GM10248 (cell line): Measurements from ENCODE around the gene TNIK.

Source experiments
- CTCF ChIA-PET: fragments of 300-600 bp; sonication (Branson Sonifier 250); formaldehyde crosslinking; extraction: SDS; loops from one replicate; lab custom pipeline; 2021; ENCODE audit warnings: antibody characterized with exemption; lab: Yijun Ruan, JAX
- POLR2A ChIA-PET: fragments of 350-650 bp; sonication (Branson Sonifier 250); formaldehyde crosslinking; extraction: SDS; loops from one replicate; lab custom pipeline; 2020; ENCODE audit warnings: antibody characterized with exemption; lab: Yijun Ruan, JAX
- DNase-seq: peaks from one replicate; pipeline ENCODE4 v3.0.0; 2012; ENCODE audit errors: extremely low spot score
- TF ChIP-seq, protein P1 (sequence below): IDR thresholded peaks from 2 replicates; pipeline ENCODE4 v1.5.1; 2012; ENCODE audit warnings: mild to moderate bottlenecking, low read depth; ENCODE audit errors: extremely low read depth, missing control alignments, control extremely low read depth

The TNIK gene

DNA sequence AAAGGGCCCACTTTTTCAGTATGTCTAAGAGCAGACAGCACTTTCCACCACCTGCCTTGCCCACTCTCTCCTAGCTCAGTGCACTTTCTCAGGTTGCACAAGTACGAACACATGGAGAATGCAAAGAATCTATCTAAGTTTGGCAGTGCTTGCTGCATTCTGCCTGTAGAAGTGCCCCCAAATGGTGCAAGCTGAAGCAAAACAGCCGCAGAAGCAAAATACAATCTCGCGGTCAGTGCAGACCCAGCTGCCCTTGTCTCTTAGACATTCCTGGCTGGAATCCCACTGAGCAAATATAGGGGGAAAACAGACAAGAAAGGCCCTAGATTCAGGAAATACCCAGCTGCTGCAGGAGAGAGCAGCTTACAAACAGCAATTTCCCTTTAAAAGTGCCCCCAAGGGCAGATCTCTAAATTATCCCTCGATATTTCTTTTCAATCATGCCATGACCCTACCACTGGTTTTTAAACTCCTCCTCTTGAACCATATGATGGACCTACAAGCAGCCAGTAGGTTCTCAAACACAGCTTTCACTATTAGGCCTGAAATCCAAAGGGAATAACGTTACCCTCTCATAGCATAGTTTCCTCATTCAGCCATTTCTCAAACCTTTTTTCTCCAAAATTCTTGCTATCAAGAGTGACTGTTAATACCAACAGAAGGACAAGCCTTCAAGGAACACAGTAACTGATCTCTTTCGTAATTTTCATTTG lies 67.0 kb downstream of the TNIK start:
- ChIA-PET POLR2A (no interaction called here), CTCF (interaction anchor here (0.9 to 1.3 kb wide), 3 partner anchors 8 to 22 kb away, joined by 3 to 7 read pairs (median 3); no protein-coding TSS in a partner anchor)
- DNase-seq: no peak
- TF ChIP-seq, protein P1, sequence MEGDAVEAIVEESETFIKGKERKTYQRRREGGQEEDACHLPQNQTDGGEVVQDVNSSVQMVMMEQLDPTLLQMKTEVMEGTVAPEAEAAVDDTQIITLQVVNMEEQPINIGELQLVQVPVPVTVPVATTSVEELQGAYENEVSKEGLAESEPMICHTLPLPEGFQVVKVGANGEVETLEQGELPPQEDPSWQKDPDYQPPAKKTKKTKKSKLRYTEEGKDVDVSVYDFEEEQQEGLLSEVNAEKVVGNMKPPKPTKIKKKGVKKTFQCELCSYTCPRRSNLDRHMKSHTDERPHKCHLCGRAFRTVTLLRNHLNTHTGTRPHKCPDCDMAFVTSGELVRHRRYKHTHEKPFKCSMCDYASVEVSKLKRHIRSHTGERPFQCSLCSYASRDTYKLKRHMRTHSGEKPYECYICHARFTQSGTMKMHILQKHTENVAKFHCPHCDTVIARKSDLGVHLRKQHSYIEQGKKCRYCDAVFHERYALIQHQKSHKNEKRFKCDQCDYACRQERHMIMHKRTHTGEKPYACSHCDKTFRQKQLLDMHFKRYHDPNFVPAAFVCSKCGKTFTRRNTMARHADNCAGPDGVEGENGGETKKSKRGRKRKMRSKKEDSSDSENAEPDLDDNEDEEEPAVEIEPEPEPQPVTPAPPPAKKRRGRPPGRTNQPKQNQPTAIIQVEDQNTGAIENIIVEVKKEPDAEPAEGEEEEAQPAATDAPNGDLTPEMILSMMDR: no peak

DNA sequence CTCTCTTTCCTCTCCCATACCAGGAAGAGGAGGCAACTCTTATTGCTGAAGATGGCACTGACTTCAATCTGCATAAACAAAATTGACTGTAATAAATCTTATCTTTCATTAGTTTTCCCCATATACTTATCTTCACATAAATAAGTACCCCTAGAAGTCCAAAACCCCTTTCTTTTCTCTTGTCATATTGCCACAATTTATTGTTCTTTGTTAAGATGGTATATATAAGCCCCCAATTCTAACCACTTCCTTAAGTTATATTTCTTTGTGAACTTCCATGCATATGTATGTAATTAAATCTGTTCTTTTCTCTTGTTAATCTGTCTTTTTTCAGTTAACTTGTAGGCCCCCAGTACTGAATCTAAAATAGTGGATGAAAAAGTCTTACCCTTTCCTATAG lies 68.8 kb downstream of the TNIK start:
- POLR2A ChIA-PET: no interaction called here
- no peak for DNase-seq
- CTCF ChIA-PET: interaction anchor here (1.1 to 2.0 kb wide), 3 partner anchors 17 to 23 kb away, joined by 3 to 5 read pairs (median 3); no protein-coding TSS in a partner anchor
- TF ChIP-seq, protein P1: no peak

GRCh38 chr3:171390051-171390941 lies 69.9 kb downstream of the TNIK start:
- TF ChIP-seq, protein P1: no peak
- ChIA-PET CTCF (interaction anchor here (1.2 to 2.0 kb wide), 4 partner anchors 9 to 19 kb away, joined by 3 to 5 read pairs (median 5); no protein-coding TSS in a partner anchor), POLR2A (no interaction called here)
- no peak for DNase-seq

- ChIA-PET POLR2A (no interaction called here), CTCF (interaction anchor here (1.2 to 1.5 kb wide), 2 partner anchors 9 to 10 kb away, joined by 5 read pairs; no protein-coding TSS in a partner anchor)
- TF ChIP-seq, protein P1: no peak
- no peak for DNase-seq
These were observed 70.7 kb downstream of the TNIK start for GRCh38 chr3:171389491-171389890.

GRCh38 chr3:171388527-171388926 lies 71.7 kb downstream of the TNIK start:
- CTCF ChIA-PET: interaction anchor here (1.1 to 1.3 kb wide), 2 partner anchors 9 to 21 kb away, joined by 3 to 4 read pairs; no protein-coding TSS in a partner anchor

More at GRCh38 chr3:171388527-171388926, 71.7 kb downstream of the TNIK start:
- no peak for DNase-seq
- POLR2A ChIA-PET: no interaction called here
- TF ChIP-seq, protein P1: no peak
